Vagina (tissue), 2 donors: ENCODE data around the gene NEDD9.

Experiments
- POLR2AphosphoS5 ChIP-seq, 2 donors: sonication (generic); formaldehyde crosslinking; IDR thresholded peaks; one replicate each; pipeline ENCODE4 v1.9.0; 2017; ENCODE audit warnings: antibody characterized with exemption in 2 of 2, mild to moderate bottlenecking in 2 of 2, low read depth in 1 of 2; ENCODE audit not compliant: insufficient read depth in 1 of 2
- TF ChIP-seq, protein P1 (sequence below), 3 experiments: fragments of 450-650 bp in 2 of 3; fragments of 200-600 bp in 1 of 3; sonication (generic) in 1 of 3; IDR thresholded peaks; one replicate each; pipeline ENCODE4 v1.5.1; 2017 to 2019; ENCODE audit warnings: antibody characterized with exemption in 3 of 3, mild to moderate bottlenecking in 2 of 3, moderate library complexity in 2 of 3

- TF ChIP-seq, protein P1, sequence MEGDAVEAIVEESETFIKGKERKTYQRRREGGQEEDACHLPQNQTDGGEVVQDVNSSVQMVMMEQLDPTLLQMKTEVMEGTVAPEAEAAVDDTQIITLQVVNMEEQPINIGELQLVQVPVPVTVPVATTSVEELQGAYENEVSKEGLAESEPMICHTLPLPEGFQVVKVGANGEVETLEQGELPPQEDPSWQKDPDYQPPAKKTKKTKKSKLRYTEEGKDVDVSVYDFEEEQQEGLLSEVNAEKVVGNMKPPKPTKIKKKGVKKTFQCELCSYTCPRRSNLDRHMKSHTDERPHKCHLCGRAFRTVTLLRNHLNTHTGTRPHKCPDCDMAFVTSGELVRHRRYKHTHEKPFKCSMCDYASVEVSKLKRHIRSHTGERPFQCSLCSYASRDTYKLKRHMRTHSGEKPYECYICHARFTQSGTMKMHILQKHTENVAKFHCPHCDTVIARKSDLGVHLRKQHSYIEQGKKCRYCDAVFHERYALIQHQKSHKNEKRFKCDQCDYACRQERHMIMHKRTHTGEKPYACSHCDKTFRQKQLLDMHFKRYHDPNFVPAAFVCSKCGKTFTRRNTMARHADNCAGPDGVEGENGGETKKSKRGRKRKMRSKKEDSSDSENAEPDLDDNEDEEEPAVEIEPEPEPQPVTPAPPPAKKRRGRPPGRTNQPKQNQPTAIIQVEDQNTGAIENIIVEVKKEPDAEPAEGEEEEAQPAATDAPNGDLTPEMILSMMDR (IDR thresholded peaks at IDR 0.05) = no peak
- no peak for TF ChIP-seq POLR2AphosphoS5 (IDR thresholded peaks at IDR 0.05; ENCODE audit: insufficient read depth in 1 of 2, low read depth in 1 of 2)
These were observed 2.6 kb upstream of the NEDD9 start for GRCh38 chr6:11235062-11235461.
